ENCODE measurements around the gene ATP11C.

Gene ATP11C

GRCh38 chrX:139815771-139816170 is 117.1 kb downstream of the ATP11C start:
- DNase-seq (ENCODE audit: extremely low read depth in 1 of 2, low read depth in 1 of 2) = no peak

- no peak for DNase-seq (ENCODE audit: extremely low read depth in 1 of 2, low read depth in 1 of 2)
Observed at GRCh38 chrX:139811942-139812629, 120.8 kb downstream of the ATP11C start.

GRCh38 chrX:139804482-139804881 is 128.4 kb downstream of the ATP11C start:
- no peak for DNase-seq (ENCODE audit: extremely low read depth in 1 of 2, low read depth in 1 of 2)

- no peak for DNase-seq (ENCODE audit: extremely low read depth in 1 of 2, low read depth in 1 of 2)
Observed at GRCh38 chrX:139803224-139803623, 129.6 kb downstream of the ATP11C start.

- DNase-seq (ENCODE audit: extremely low read depth in 1 of 2, low read depth in 1 of 2) = no peak
Observed at GRCh38 chrX:139802048-139802447, 130.8 kb downstream of the ATP11C start.

- DNase-seq (ENCODE audit: extremely low read depth in 1 of 2, low read depth in 1 of 2) = no peak
Observed at GRCh38 chrX:139801397-139801813, 131.4 kb downstream of the ATP11C start.

GRCh38 chrX:139798701-139799100 is 134.2 kb downstream of the ATP11C start:
- no peak for DNase-seq (ENCODE audit: extremely low read depth in 1 of 2, low read depth in 1 of 2)

GRCh38 chrX:139795196-139795595 is 137.7 kb downstream of the ATP11C start:
- DNase-seq (ENCODE audit: extremely low read depth in 1 of 2, low read depth in 1 of 2) = no peak

GRCh38 chrX:139787601-139788000 is 145.3 kb downstream of the ATP11C start:
- DNase-seq (ENCODE audit: extremely low read depth in 1 of 2, low read depth in 1 of 2) = no peak

- no peak for DNase-seq (ENCODE audit: extremely low read depth in 1 of 2, low read depth in 1 of 2)
Observed at GRCh38 chrX:139784807-139785206, 148.0 kb downstream of the ATP11C start.

GRCh38 chrX:139783959-139784358 is 148.9 kb downstream of the ATP11C start:
- DNase-seq (ENCODE audit: extremely low read depth in 1 of 2, low read depth in 1 of 2) = no peak

- no peak for DNase-seq (ENCODE audit: extremely low read depth in 1 of 2, low read depth in 1 of 2)
Observed at GRCh38 chrX:139783030-139783429, 149.8 kb downstream of the ATP11C start.

- DNase-seq (ENCODE audit: extremely low read depth in 1 of 2, low read depth in 1 of 2) = no peak
Observed at GRCh38 chrX:139776599-139776998, 156.3 kb downstream of the ATP11C start.

GRCh38 chrX:139770366-139770765 is 162.5 kb downstream of the ATP11C start:
- no peak for DNase-seq (ENCODE audit: extremely low read depth in 1 of 2, low read depth in 1 of 2)

- DNase-seq (ENCODE audit: extremely low read depth in 1 of 2, low read depth in 1 of 2) = no peak
Observed at GRCh38 chrX:139766545-139766983, 166.3 kb downstream of the ATP11C start.

- no peak for DNase-seq (ENCODE audit: extremely low read depth in 1 of 2, low read depth in 1 of 2)
Observed at GRCh38 chrX:139762400-139763183, 170.3 kb downstream of the ATP11C start.

- no peak for DNase-seq (ENCODE audit: extremely low read depth in 1 of 2, low read depth in 1 of 2)
Observed at GRCh38 chrX:139759637-139760036, 173.2 kb downstream of the ATP11C start.

- no peak for DNase-seq (ENCODE audit: extremely low read depth in 1 of 2, low read depth in 1 of 2)
Observed at GRCh38 chrX:139758809-139759208, 174.0 kb downstream of the ATP11C start.

GRCh38 chrX:139758250-139758649 is 174.6 kb downstream of the ATP11C start:
- no peak for DNase-seq (ENCODE audit: extremely low read depth in 1 of 2, low read depth in 1 of 2)

GRCh38 chrX:139751053-139751452 is 181.8 kb downstream of the ATP11C start:
- no peak for DNase-seq (ENCODE audit: extremely low read depth in 1 of 2, low read depth in 1 of 2)

- no peak for DNase-seq (ENCODE audit: extremely low read depth in 1 of 2, low read depth in 1 of 2)
Observed at GRCh38 chrX:139750390-139750789, 182.5 kb downstream of the ATP11C start.

GRCh38 chrX:139739138-139739537 is 193.7 kb downstream of the ATP11C start:
- DNase-seq (ENCODE audit: extremely low read depth in 1 of 2, low read depth in 1 of 2) = no peak

Data from activated CD8-positive, alpha-beta memory T cell treated with anti-CD3 and anti-CD28 coated beads for 1 hour (primary cell).